HUDEP-2 (cell line): ENCODE measurements around the gene CEMIP.

Experiments
- DNase-seq, 76 experiments: peaks; one replicate each; lab custom pipeline; 2025; ENCODE audit not compliant: unreplicated experiment in 76 of 76; lab: John Stamatoyannopoulos, UW

Gene CEMIP

DNA sequence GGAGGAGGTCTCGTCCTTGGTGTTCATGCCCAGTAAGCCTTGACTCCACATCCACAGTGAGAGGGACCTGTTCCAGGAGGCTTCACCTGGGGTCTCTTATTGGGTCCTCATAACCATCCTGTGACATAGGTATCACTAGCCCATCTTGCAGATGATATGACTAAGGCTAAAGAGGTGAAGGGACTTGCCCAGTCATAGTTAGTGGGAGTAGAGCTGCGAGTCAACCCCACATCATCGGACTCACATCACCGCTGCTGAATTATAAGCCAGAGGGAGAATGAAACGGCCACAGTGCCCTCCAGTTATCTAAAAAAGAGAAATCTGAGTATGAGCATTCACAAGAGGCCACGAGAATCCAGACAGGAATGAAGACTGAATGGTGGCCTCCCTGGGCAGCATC, 144.5 kb downstream of the CEMIP start:
- no peak for DNase-seq

DNA sequence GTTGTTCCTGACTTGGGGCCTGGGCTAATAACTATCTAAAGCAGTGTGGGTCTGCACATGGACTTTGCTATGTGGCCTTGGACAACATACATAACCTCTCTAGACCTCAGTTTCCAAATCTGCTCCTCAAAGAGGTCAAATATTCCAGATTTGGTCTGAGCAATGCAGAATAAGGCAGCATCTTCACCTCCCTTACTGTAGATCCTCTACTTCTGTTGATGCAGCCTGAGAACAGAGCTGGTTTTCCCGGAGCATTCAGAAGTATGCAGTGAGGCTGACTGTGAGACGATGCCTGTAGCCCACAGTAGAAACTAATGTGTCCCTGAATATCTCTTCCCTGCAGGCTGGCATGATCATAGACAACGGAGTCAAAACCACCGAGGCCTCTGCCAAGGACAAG, 145.1 kb downstream of the CEMIP start:
- no peak for DNase-seq

DNA sequence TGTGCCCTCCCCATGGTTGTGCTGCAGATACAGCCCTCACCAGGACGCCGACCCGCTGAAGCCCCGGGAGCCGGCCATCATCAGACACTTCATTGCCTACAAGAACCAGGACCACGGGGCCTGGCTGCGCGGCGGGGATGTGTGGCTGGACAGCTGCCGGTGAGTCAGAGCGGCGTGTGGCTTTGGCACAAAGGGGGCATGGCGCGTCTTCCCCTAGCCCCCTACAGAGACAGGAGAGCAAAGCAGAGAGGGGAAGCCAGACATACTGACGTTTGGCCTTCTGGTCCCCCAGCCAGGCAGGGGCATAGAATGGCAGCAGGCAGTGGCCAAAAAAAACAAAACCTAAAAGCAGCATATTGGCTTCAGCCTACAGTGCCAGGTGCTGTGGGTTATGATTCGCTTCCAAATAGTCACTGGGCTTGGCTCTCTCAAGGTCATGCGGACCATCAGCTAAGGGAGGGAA, 146.5 kb downstream of the CEMIP start:
- DNase-seq = no peak

DNA sequence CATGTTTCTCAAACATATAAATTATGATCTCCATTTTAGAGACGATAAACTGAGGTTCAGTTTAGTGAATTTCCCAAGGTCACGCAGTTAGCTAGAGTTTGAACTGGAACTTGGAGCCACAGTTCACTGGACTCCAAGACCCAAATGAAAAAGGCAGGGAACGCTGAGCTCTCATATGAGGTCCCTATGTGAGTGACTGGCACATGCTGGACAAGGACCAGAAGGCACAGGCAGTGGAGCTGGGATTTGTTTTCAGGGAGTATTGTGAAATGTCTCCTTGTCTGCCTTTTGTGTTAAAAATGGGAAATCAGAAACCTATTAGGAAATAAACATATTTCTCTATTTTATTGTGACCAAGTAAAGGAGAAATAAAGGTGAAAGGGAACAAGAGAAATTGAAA, 147.0 kb downstream of the CEMIP start:
- DNase-seq = no peak

DNA sequence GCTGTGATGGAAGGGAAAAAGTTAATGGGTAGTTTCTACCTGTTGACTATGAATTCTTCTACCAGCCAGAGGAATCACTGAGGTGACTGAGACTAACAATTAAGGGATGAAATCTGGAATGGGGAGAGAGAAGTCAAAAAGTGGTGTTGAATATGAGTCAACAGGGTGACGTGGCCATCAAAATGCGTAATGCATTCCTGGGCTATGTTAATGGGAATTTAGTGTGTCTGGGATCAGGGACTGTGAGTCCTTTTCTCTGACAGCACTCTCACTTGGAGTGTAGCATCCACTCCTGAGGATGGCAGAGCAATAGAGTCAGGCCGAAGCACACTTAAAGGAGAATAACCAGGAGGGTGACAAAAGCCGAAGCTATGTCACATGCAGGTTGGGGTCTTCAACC, 150.1 kb downstream of the CEMIP start:
- no peak for DNase-seq

DNA sequence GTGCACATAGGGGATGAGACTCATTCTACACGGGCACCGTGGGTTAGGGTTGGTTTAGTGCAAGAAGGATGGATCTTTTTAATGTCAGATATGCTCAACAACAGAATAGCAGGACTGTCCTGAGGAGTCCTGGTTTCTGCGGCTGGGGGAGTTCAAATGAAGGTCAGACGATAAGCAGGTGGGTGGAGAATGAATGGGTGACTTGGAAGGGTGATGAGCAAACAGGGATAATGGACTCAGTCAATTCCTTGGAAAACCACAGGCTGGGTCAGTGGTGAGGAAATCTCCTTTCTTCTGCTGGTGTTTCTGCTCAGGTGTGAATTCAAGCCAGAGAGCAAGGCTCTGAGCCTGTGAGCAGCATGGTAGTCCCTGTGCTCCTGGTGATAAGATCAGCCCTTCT, 150.5 kb downstream of the CEMIP start:
- DNase-seq = no peak

DNA sequence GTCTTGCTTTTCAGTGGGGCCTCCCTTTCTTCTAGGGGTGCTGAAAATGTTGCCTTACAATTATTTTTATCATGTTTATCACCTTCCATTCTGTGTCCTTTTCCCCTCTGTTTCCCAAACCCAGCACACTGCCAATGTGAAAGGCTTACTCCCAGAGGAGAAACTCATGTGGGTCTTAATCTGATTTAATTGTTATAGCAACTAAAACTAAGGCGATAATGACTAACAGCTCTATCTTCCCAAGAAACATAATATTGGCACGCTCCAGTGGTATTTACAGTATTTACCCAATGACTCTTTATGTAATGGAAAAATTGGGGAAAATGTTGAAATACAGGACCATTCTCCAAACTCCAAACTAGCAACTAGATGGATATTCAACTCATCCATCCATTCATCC, 152.0 kb downstream of the CEMIP start:
- DNase-seq = no peak

DNA sequence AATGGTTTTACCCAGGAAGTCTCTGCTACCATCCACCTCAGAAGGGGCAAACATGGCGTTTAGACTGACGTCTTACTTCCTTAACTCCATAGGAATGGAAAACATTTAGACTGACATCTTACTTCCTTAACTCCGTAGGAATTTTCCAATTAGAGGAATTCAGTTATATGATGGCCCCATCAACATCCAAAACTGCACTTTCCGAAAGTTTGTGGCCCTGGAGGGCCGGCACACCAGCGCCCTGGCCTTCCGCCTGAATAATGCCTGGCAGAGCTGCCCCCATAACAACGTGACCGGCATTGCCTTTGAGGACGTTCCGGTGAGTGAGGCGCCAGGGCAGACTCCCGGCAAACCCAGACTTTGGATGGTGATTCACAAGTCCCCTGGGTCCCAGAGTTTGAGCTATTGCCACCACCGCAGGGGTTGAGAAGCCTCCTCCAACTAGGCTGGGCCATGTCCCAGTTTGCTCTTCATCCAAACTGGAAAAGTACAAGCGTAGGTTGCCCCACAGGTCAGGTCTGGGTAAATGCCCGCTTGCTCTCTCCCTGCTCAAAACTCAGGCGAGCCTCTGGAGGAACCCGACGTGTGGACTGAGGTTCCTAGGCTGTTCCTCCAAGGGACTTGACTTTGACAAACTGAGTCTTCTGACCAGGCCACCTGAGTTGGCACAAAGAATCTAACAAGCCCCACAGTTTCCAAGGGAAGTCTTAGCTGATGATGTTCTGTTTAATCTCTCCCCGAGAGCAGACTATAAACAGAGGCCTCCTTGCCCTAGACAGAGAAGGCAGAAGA, 152.7 kb downstream of the CEMIP start:
- DNase-seq = no peak

DNA sequence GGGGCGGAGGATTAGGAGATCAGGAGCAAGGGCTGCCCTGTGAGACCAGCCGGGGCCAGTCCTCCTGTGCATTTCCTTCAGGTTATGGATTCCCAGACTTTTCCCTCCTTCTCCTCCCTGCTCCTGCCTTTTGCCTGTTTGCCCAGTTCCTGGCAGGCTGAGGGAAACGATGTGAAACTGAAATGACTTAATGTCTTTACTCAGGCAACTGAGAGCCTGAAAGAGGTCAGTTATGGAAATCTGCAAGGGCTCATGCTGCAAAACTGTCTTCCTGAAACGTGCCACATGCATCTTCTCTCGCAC, 153.3 kb downstream of the CEMIP start:
- no peak for DNase-seq

DNA sequence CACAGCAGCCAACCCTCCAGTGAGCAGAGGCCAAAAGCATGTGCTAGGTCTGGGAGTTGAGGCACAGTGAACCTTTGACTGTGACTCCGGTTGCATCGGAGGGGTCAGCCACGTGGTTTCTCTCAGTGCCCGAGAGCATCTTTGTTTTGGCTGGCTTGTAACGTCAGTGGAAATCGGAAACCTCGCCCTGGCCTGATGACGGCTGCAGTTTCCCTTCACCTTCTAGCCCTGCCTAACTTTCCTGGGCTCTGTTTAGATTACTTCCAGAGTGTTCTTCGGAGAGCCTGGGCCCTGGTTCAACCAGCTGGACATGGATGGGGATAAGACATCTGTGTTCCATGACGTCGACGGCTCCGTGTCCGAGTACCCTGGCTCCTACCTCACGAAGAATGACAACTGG, 153.8 kb downstream of the CEMIP start:
- no peak for DNase-seq

DNA sequence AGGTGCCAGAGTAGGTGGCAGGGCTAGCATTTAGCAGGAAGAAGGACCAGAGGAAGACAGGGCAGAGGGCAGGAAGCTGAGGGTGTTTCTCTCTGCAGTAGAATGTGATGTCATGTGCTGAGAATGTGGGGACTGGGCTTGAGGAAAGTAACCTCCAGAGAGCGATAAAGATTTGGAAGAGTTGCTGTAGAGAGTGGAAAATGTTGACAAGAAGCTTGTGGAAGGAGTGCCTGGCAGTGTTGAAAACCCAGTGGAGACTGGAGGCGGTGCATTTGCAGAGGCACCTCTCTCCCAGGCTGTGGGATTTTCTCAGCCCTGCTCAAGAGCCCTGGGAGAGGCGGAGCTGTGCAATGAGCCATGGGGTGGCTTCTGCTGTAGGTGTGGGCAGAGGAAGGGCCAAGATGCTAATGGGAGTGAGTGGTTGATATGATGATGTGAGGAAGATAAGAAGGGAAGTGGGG, 155.6 kb downstream of the CEMIP start:
- DNase-seq = no peak

DNA sequence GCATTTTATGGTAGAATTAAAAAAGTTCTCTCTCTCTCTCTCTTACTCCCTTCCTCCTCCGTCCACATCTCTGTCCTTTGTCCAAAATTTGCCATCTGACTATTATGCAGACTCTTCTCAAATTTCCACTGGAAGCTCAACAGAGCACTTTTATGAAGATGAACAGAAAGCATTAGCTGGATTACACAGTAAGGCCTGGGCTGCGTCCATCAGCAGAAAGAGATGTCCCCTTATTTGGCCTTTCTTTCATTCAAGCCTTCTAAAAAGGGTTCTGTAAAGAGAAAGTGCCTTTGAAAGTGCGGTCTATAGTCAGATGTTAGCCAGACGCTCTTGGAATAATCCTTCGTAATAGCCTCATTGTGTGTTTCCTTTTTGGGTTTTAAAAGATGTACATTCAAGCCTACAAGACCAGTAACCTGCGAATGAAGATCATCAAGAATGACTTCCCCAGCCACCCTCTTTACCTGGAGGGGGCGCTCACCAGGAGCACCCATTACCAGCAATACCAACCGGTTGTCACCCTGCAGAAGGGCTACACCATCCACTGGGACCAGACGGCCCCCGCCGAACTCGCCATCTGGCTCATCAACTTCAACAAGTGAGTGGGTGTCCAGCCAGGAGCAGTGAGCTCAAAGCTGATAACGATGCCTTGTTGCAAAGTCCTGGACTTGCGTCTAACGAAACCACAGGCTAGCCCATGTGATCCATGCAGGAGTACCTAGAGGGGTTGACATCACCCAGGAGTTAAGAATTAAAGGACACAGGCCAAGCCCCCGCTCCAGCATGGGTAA, 157.3 kb downstream of the CEMIP start:
- no peak for DNase-seq

DNA sequence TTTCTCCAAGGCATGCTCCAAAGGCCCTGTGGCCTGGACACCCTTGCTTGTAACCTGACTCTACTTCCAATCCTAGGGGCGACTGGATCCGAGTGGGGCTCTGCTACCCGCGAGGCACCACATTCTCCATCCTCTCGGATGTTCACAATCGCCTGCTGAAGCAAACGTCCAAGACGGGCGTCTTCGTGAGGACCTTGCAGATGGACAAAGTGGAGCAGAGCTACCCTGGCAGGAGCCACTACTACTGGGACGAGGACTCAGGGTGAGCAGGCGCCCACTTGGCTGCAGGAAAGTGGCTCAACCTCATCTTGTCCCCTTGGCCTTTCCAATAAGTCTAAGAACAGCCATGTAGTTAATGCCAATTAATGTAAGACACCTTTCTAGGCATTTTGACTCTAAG, 158.5 kb downstream of the CEMIP start:
- no peak for DNase-seq

DNA sequence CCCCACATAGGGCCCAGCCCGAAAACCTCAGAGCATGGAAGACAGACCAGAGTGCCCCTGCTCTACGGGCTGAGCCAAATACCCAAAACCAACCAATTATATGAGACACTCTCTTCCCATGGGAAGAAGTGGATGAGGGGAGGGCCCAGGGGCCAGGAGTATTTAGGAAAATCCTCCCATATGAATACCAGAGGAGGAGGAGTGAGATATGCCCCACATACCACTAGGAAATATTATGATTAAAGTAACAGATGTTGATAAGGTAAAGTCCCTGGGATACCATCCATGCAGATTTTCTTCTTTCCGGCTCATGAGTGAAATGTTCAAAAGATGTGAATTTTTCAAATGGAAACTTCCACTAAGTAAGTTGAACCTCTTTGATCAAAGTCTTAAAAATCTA, 160.0 kb downstream of the CEMIP start:
- no peak for DNase-seq

DNA sequence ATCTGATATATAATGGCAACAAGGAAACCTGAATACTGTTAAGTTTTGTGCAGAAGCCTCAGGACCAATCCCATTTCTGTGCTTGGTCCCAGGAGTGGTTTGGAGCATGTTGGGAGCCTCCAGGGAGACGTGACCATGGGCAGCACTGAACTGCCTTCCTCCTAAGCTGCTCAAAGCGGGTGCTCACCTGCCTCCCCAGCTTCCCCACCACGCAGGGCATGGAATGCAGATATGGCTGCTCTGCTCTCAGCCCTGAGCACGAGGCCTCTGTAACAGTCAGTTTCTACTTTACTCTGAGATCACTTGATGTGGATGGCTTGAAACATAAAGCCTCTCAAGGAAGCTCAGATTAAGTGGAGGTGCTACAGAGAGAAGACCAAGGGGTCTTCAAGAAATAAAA, 161.2 kb downstream of the CEMIP start:
- no peak for DNase-seq

DNA sequence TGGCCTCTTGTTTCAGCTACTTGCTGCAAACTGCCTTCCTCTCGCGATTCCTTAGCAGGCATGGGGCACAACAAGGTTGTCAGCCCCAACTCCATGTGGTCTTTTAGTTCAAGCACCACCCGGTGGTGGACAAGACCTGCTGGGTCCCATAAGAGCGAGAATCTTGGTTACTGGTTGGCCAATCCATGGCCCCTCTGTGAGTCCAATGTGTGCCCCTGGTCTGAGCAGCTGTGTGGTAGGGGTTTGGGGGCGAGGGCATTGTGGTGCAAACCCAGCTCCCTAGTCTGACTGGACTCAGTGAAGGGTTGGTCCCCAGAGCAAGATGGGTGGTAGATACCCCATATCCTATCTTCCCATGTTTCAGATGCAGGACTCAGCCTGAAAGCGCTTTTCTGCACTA, 161.7 kb downstream of the CEMIP start:
- DNase-seq = no peak

DNA sequence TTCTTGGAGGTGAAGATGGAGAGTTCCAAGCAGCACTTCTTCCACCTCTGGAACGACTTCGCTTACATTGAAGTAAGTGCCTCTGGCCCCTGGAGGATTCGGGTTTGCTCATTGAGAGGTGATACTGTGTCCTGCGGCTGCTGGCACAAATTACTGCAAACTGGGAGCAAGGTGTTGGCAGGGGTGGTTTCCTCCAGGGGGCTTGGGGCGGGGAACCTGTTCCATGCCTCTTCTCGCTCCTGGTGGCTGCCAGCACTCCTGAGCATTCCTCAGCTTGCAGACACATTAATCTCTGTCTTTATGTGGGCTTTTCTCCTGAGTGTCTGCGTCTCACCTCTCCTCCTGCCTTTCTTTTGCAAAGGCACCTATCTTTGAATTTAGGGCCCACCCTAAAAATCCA, 163.1 kb downstream of the CEMIP start:
- DNase-seq = no peak

DNA sequence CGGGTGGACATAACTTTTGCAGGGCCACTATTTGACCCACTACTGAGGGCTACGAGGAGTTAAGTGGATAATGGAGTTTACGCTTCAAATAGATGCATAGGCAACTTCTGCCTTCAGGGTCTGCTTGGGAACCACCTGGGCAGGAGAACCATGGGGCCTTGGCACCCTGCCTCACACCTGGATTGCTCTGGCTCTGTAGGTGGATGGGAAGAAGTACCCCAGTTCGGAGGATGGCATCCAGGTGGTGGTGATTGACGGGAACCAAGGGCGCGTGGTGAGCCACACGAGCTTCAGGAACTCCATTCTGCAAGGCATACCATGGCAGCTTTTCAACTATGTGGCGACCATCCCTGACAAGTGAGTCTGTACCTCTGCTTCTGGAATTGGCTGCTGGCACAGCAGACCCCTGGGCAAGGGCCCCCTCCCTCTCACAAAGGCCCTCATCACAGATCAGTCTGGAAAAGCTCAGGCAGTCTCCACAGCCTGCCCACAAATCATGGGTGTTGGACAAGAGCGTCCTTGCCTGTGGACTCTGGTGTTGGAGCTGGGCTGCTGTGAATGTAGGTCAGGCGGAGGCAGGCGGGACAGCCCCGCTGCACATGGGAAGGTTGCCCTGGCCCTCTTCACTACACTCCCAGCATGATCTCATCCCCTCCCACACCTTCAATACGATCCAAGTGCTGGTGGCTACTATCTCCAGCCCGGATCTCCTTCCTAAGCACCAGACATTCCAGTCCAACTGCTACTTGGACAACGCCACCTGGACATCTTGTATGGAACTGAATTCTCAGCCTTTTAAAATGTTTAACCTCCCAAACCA, 163.8 kb downstream of the CEMIP start:
- DNase-seq = no peak

DNA sequence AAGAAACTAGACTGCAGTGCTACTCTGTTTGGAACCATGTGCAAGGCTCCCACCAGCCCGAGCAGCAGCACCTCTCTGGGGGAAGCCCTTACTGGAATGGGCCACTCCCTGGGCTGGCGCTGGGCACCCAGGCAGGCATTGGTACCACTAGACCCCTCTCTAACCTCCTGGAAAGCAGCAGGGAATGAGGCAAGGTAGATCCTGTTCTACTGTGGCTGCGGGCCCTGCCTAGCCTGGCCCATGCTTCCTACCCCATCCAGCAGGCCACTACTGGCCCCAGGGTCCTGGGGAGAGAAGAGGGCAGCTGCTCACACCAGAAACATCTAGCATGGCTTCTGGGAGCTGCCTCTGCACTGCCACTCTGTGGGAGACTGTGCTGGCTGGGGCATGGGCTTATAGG, 165.6 kb downstream of the CEMIP start:
- no peak for DNase-seq

DNA sequence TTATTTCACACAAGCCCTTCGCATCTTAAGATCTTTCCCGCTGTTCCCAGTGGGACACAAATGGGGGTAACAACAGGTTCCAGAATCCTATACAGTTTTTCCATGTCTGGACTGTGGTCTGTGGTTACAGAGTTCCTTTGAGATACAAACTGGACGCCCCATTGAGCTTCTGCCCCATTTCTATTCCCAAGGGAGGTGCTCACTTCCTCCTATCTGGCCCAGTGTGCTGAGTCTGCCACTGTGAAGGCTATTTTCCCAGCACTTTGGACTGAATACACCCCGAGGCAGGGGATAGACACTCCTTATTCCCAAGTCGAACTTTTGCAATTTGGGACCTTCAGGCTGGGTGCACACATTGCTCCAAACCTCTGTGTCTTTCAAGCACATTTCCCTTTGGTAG, 166.4 kb downstream of the CEMIP start:
- DNase-seq = no peak

DNA sequence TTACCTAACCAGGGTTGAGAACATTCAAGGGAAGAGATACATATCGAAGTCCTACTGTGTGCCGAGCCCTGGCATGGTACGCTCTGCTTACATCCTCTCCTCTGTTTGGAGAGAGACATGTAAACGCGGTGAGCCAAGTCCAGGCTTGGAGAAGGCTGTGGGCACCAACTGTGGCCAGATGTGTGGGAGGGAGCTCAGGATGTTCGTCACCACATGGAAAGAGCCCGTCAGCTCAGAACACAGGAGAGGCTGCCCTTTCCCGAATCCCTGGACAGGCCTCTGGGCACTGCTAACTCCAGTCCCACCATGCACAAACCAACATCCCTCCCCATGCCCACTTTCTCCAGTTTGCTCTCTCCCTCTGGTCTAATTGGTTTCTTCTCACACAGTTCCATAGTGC, 167.4 kb downstream of the CEMIP start:
- DNase-seq = no peak
